Gastrocnemius medialis (tissue), 4 donors: Measurements from ENCODE around the gene OXNAD1. TPM values are rescaled to one million over a fixed set of nuclear protein-coding genes. Genes with fewer than 3 reads are reported as not detected.

Experiments
- ATAC-seq, 2 donors: fragments of 150-250 bp; one replicate each; pipeline ENCODE4 v1.9.1; 2016
- DNase-seq, 2 donors: peaks; one replicate each; pipeline ENCODE4 v3.0.0-alpha.2; 2019
- H3K27ac ChIP-seq, 4 donors: fragments of 200-600 bp; sonication (generic); 1 replicate in 1 of 4; 2 replicates in 3 of 4; pipeline ENCODE4 v1.5.1; 2016 to 2018; ENCODE audit warnings: mild to moderate bottlenecking in 2 of 4, moderate library complexity in 1 of 4
- H3K27me3 ChIP-seq, 3 donors: fragments of 200-600 bp; sonication (generic) in 2 of 3; 1 replicate in 1 of 3; 2 replicates in 2 of 3; pipeline versions ENCODE4 v1.5.1 to v1.6.0; 2016 to 2019; ENCODE audit warnings: mild to moderate bottlenecking in 1 of 3, moderate library complexity in 1 of 3
- H3K36me3 ChIP-seq, 2 donors: fragments of 200-600 bp; sonication (generic) in 1 of 2; one replicate each; pipeline ENCODE4 v1.5.1; 2017 to 2018
- H3K4me1 ChIP-seq, 2 donors: fragments of 200-600 bp; sonication (generic) in 1 of 2; one replicate each; pipeline ENCODE4 v1.5.1; 2016 to 2017; ENCODE audit warnings: mild to moderate bottlenecking in 2 of 2
- H3K4me3 ChIP-seq, 4 donors: fragments of 200-600 bp; sonication (generic) in 3 of 4; 1 replicate in 1 of 4; 2 replicates in 3 of 4; pipeline ENCODE4 v1.5.1; 2016 to 2019; ENCODE audit warnings: mild to moderate bottlenecking in 2 of 4
- H3K9me3 ChIP-seq, 3 donors: fragments of 200-600 bp; sonication (generic) in 2 of 3; 1 replicate in 1 of 3; 2 replicates in 2 of 3; pipeline ENCODE4 v1.5.1; 2016 to 2019
- POLR2A ChIP-seq, 2 donors: fragments of 450-650 bp; IDR thresholded peaks; one replicate each; pipeline ENCODE4 v1.6.1; 2017; ENCODE audit warnings: antibody characterized with exemption in 2 of 2, mild to moderate bottlenecking in 2 of 2, moderate library complexity in 2 of 2
- in situ Hi-C, 4 donors: fragments of 200-750 bp; cut with MboI; loops; one replicate each; pipeline versions ENCODE4 v1.15.0 to v1.8.0; 2017; ENCODE audit warnings: low sequenced_read_pairs in 4 of 4
- intact Hi-C: fragments of 100-400 bp; cut with DNase I; formaldehyde crosslinking; loops from one replicate; pipeline ENCODE4 v1.15.1; 2023; ENCODE audit warnings: low total_unique reads
- total RNA-seq, 4 donors: library from RNA; depleted of rRNA; stranded (reverse); fragments of >200 nt; gene quantifications; one replicate each; pipeline versions ENCODE4 v1.1.0 to v1.2.3, GENCODE V29; 2016
- TF ChIP-seq, protein P1 (sequence below), 5 experiments: fragments of 450-650 bp in 3 of 5; fragments of 200-600 bp in 2 of 5; sonication (generic) in 2 of 5; IDR thresholded peaks in 4 of 5; conservative IDR thresholded peaks in 1 of 5; 1 replicate in 4 of 5; 2 replicates in 1 of 5; pipeline ENCODE4 v1.5.1; 2016 to 2019; ENCODE audit warnings: antibody characterized with exemption in 5 of 5, mild to moderate bottlenecking in 3 of 5, moderate library complexity in 3 of 5

Gene OXNAD1
- total RNA-seq, 4 donors from 2014 or later, result 12.3 to 28.6 (median 17.1) TPM

DNA sequence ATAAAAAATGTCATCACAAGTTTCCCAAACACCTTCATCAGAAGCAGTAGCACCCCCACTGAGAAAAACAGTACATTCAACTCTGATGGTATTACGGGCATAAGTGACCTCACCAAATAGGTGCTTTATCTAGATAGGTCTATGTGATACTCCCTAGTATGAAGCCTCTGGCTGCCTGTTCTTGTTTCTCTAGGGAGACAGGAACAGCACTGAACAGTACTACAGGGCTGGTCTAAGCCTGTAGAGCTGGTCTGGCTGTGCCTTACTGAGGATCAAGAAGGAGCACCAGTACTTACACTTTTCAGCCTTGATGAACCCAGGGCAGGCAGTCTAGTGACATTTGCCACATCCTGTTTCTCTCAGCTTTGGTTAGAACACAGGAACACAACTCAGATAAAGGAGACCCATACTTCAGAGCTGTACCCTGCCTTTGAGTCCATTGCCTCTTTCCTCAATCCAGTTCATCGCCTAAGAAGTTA lies 35.9 kb downstream of the OXNAD1 start:
- ATAC-seq (no peak), DNase-seq (no peak)
- no peaks in the 10 kb centered on the region for H3K27me3 ChIP-seq
- H3K9me3 ChIP-seq, result no peaks in the 10 kb centered on the region
- in situ Hi-C loops (no loop called here), intact Hi-C loops (no loop called here)
- H3K4me1 ChIP-seq, result peaks cover 0 to 22% of the 10 kb centered on the region in 2 donors
- peaks cover 0 to 24% of the 10 kb centered on the region in 2 donors for H3K36me3 ChIP-seq
- no peak for TF ChIP-seq POLR2A (IDR thresholded peaks at IDR 0.05)
- TF ChIP-seq, protein P1, sequence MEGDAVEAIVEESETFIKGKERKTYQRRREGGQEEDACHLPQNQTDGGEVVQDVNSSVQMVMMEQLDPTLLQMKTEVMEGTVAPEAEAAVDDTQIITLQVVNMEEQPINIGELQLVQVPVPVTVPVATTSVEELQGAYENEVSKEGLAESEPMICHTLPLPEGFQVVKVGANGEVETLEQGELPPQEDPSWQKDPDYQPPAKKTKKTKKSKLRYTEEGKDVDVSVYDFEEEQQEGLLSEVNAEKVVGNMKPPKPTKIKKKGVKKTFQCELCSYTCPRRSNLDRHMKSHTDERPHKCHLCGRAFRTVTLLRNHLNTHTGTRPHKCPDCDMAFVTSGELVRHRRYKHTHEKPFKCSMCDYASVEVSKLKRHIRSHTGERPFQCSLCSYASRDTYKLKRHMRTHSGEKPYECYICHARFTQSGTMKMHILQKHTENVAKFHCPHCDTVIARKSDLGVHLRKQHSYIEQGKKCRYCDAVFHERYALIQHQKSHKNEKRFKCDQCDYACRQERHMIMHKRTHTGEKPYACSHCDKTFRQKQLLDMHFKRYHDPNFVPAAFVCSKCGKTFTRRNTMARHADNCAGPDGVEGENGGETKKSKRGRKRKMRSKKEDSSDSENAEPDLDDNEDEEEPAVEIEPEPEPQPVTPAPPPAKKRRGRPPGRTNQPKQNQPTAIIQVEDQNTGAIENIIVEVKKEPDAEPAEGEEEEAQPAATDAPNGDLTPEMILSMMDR (IDR thresholded peaks at IDR 0.05 in 4 of 5, conservative IDR thresholded peaks at IDR 0.05 in 1 of 5), result no peak
- H3K27ac ChIP-seq, result no peak overlapping the region
- H3K4me3 ChIP-seq, result no peak overlapping the region

DNA sequence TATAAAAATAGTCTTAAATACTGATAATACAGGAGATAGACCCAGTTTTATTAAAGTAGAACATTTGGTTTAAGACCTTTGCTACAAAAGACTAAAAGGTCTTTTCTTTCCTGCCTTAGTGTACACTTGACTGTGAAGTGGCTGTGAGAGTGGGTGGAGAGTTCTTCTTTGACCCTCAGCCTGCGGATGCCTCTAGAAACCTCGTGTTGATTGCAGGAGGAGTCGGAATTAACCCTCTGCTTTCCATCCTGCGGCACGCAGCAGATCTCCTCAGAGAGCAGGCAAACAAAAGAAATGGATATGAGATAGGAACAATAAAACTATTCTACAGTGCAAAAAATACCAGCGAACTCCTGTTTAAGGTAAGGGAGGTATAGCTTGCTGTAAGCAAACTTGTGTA lies 36.5 kb downstream of the OXNAD1 start:
- Histone ChIP-seq H3K27ac (no peak overlapping the region), H3K27me3 (no peaks in the 10 kb centered on the region), H3K36me3 (peaks cover 0 to 22% of the 10 kb centered on the region in 2 donors), H3K4me1 (peaks cover 0 to 22% of the 10 kb centered on the region in 2 donors), H3K4me3 (no peak overlapping the region), H3K9me3 (no peaks in the 10 kb centered on the region)
- TF ChIP-seq, protein P1 (IDR thresholded peaks at IDR 0.05 in 4 of 5, conservative IDR thresholded peaks at IDR 0.05 in 1 of 5), result no peak
- TF ChIP-seq POLR2A (IDR thresholded peaks at IDR 0.05), result no peak
- ATAC-seq (no peak), DNase-seq (no peak)
- in situ Hi-C loops, result no loop called here
- intact Hi-C loops, result no loop called here

DNA sequence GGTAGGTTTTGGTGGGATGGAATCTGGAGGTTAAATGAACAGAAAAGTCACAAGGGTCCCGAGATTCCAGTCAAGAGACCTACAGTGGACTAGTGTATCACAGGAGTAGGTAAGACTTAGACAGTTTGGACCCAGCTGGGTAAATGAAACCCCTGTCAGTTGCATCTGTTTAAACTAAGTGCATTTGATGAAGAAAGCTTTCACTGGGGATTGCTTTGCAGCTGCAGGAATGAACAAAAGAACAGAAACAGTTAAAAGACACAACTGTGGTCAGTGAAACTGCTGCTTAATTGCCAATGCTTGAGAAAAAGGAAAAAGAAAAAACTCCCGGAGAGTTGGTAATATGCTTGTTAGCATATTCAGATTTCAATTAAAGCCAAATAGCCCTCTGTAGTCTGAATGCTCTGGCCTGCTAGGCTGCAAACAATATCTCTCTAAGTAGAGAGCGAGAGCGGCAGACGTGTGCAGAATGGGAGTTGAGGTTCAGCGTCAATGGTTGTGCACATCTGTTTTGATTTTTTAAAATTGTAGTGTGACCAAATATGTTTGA lies 37.1 kb downstream of the OXNAD1 start:
- in situ Hi-C loops, result no loop called here
- no peak for ATAC-seq
- DNase-seq, result no peak
- no peaks in the 10 kb centered on the region for H3K27me3 ChIP-seq
- H3K27ac ChIP-seq, result no peak overlapping the region
- TF ChIP-seq, protein P1 (IDR thresholded peaks at IDR 0.05 in 4 of 5, conservative IDR thresholded peaks at IDR 0.05 in 1 of 5), result no peak
- TF ChIP-seq POLR2A (IDR thresholded peaks at IDR 0.05), result no peak
- H3K4me3 ChIP-seq, result no peak overlapping the region
- H3K4me1 ChIP-seq, result peaks cover 0 to 22% of the 10 kb centered on the region in 2 donors
- intact Hi-C loops, result no loop called here
- H3K9me3 ChIP-seq, result no peaks in the 10 kb centered on the region
- peaks cover 0 to 22% of the 10 kb centered on the region in 2 donors for H3K36me3 ChIP-seq

DNA sequence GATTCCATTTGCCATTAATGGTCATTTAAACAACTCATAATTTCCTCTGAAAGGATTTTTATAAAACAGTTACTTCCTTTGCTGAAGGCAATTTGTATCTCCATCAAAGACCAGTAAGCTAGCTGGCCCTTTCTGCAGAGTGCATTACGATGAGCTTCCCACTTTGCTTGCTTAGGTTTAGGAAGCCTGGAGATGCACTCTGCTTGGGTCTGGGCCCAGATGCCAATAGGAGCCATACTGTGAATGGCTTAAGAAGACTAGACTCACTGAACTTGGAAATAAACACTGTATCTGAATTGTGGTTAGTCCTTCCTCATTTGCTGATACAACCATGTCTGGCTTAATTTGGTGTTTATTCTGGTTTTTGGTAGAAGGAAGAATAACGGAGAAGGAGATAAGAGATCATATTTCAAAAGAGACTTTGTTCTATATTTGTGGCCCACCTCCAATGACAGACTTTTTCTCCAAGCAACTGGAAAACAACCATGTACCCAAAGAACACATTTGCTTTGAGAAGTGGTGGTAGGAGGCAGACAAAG lies 38.1 kb downstream of the OXNAD1 start:
- no peaks in the 10 kb centered on the region for H3K9me3 ChIP-seq
- peaks cover 0 to 22% of the 10 kb centered on the region in 2 donors for H3K36me3 ChIP-seq
- no peak overlapping the region for H3K4me3 ChIP-seq
- DNase-seq (no peak), ATAC-seq (no peak)
- in situ Hi-C loops (no loop called here), intact Hi-C loops (no loop called here)
- TF ChIP-seq POLR2A (IDR thresholded peaks at IDR 0.05), result no peak
- TF ChIP-seq, protein P1 (IDR thresholded peaks at IDR 0.05 in 4 of 5, conservative IDR thresholded peaks at IDR 0.05 in 1 of 5), result no peak
- no peak overlapping the region for H3K27ac ChIP-seq
- H3K4me1 ChIP-seq, result peaks cover 0 to 21% of the 10 kb centered on the region in 2 donors
- H3K27me3 ChIP-seq, result no peaks in the 10 kb centered on the region
